ENCODE data around the gene NUTF2.
"Not testable (repeated sequence)": the region's sequence is repeated elsewhere in the genome, so short reads cannot be mapped to it uniquely, and the experiment has no call there.

NUTF2 gene

GRCh38 chr16:67846320-67847063 is at the start of gene NUTF2:
Gene NUTF2, plus strand, starts transcription at chr16:67846933. Its CDS starts 18,198 bp downstream, at chr16:67865131.
- peak; percentile 95 for DNase-seq

GRCh38 chr16:67800338-67800926 is 46.3 kb upstream of the NUTF2 start:
- DNase-seq: no peak

GRCh38 chr16:67801241-67801640 is 45.5 kb upstream of the NUTF2 start:
- no peak for DNase-seq

GRCh38 chr16:67801883-67802282 is 44.9 kb upstream of the NUTF2 start:
- peak; percentile 41 for DNase-seq

- no peak for DNase-seq
Observed at GRCh38 chr16:67803894-67804293, 42.8 kb upstream of the NUTF2 start.

- no peak for DNase-seq
Observed at GRCh38 chr16:67804853-67805542, 41.7 kb upstream of the NUTF2 start.

GRCh38 chr16:67805718-67806427 is 40.9 kb upstream of the NUTF2 start:
- DNase-seq: no peak

- peak; percentile 99 for DNase-seq
Observed at GRCh38 chr16:67806428-67807147, 40.1 kb upstream of the NUTF2 start, which contains the start of the genes RANBP10 and TSNAXIP1. Gene RANBP10, minus strand, starts transcription at chr16:67806560. Its CDS starts 24 bp downstream, at chr16:67806536. Gene TSNAXIP1, plus strand, starts transcription at chr16:67806889. Its CDS starts 261 bp downstream, at chr16:67807150.

- DNase-seq: no peak
Observed at GRCh38 chr16:67807148-67807682, 39.5 kb upstream of the NUTF2 start.

GRCh38 chr16:67811899-67812298 is 34.8 kb upstream of the NUTF2 start:
- no peak for DNase-seq

GRCh38 chr16:67814567-67814966 is 32.2 kb upstream of the NUTF2 start:
- DNase-seq: no peak

GRCh38 chr16:67820608-67821259 is 26.0 kb upstream of the NUTF2 start:
- DNase-seq: no peak

GRCh38 chr16:67822511-67822910 is 24.2 kb upstream of the NUTF2 start:
- DNase-seq: no peak

- no peak for DNase-seq
Observed at GRCh38 chr16:67825119-67825518, 21.6 kb upstream of the NUTF2 start.

GRCh38 chr16:67825906-67826305 is 20.8 kb upstream of the NUTF2 start:
- no peak for DNase-seq

GRCh38 chr16:67828651-67829050 is 18.1 kb upstream of the NUTF2 start:
- no peak for DNase-seq

GRCh38 chr16:67833030-67833414 is 13.7 kb upstream of the NUTF2 start:
- DNase-seq: no peak

GRCh38 chr16:67833415-67834241 is 13.1 kb upstream of the NUTF2 start:
- peak; percentile 92 for DNase-seq

GRCh38 chr16:67834242-67834614 is 12.5 kb upstream of the NUTF2 start:
- no peak for DNase-seq

GRCh38 chr16:67837190-67837589 is 9.5 kb upstream of the NUTF2 start:
- DNase-seq: not testable (repeated sequence)

GRCh38 chr16:67837811-67838210 is 8.9 kb upstream of the NUTF2 start:
- DNase-seq: no peak
